ENCODE measurements around the gene CA5B. TPM values are rescaled to one million over a fixed set of nuclear protein-coding genes. Genes with fewer than 3 reads are reported as not detected.
"Not testable (repeated sequence)": the region's sequence is repeated elsewhere in the genome, so short reads cannot be mapped to it uniquely, and the experiment has no call there.

CA5B gene
- polyA plus RNA-seq, 1 donor from 2014 or later: 25.0 TPM

DNA sequence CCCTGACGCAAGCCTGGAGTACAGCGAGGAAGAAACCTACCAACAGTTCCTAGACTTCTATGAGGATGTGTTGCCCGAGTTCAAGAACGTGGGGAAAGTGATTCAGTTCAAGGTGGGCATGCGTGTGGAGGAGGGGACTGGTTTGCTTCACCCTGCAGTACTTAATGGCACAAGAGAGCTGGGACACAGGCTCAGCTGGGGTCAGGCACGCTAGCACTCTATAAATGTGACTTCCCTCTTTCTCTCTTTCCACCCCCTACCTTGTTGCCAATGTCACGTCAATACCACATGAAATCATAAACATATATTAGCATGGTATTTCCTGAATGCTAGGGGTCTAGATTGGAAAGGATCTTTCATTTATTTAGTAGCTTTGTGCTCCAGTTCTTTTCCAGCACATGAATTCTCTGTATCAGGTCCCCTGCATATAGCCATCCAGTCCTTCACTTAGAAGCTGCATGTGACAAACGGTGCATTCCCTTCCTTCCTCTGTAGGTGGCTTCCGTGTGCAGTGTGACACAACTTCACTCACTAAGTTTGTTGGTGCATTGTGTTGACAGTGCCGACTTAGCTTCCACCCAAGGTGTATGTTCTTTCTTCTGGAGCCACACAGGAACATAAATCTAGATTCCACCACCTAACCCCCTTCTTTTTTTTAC is 77.8 kb downstream of the CA5B start:
- peak overlapping the region in 1 of 3 donors; percentile 23 for H3K27ac Mint-ChIP-seq

DNA sequence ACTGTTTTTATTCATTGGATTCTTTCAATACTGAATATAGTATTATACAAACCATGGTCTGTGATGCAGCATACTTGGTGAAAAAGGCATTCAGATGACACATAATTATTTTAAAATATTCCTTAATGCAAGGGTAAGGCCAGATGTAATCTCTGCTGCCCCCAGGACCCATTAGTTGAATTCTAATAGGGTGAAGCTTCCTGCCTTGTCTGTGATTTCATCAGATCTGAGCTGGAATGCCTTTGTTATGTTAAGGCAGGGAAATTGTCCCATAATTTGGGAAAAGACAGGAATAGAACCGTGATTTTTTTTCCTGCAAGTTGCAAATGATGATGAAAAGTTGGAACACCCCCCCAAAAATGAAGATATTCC is 78.4 kb downstream of the CA5B start:
- Mint-ChIP-seq H3K27ac (peak overlapping the region in 2 of 3 donors; percentile 23 to 87), H3K9me3 (no peaks in the 10 kb centered on the region), H3K4me3 (no peak overlapping the region), H3K27me3 (no peaks in the 10 kb centered on the region), H3K36me3 (peaks cover 5% of the 10 kb centered on the region), H3K4me1 (no peaks in the 10 kb centered on the region)

More for the DNA sequence above, 77.8 kb downstream of the CA5B start:
- Mint-ChIP-seq H3K9me3 (no peaks in the 10 kb centered on the region), H3K4me1 (no peaks in the 10 kb centered on the region), H3K27me3 (no peaks in the 10 kb centered on the region), H3K4me3 (no peak overlapping the region), H3K36me3 (peaks cover 4% of the 10 kb centered on the region)

DNA sequence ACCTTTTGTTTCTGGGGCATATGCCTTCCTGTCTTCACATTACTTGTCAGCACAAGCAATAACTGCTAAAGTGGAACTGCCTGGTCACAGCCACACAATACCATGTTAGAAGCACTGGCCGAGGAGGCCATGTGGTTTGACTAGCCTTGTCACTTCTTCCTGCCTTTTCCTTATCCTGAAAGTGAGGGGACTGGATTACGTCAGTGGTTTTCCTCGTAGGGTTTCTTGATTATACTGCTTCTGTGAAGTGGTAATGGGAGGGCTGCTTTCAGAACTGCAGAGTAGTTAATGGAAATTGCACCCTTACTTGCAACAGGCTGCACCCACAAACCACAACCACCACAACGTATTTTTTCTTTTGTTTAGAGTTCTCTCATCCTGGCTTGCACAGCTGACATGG is 78.8 kb downstream of the CA5B start:
- Mint-ChIP-seq H3K4me1 (no peaks in the 10 kb centered on the region), H3K9me3 (no peaks in the 10 kb centered on the region), H3K4me3 (no peak overlapping the region), H3K36me3 (peaks cover 7% of the 10 kb centered on the region), H3K27me3 (no peaks in the 10 kb centered on the region), H3K27ac (peak overlapping the region in 1 of 3 donors; percentile 87)

DNA sequence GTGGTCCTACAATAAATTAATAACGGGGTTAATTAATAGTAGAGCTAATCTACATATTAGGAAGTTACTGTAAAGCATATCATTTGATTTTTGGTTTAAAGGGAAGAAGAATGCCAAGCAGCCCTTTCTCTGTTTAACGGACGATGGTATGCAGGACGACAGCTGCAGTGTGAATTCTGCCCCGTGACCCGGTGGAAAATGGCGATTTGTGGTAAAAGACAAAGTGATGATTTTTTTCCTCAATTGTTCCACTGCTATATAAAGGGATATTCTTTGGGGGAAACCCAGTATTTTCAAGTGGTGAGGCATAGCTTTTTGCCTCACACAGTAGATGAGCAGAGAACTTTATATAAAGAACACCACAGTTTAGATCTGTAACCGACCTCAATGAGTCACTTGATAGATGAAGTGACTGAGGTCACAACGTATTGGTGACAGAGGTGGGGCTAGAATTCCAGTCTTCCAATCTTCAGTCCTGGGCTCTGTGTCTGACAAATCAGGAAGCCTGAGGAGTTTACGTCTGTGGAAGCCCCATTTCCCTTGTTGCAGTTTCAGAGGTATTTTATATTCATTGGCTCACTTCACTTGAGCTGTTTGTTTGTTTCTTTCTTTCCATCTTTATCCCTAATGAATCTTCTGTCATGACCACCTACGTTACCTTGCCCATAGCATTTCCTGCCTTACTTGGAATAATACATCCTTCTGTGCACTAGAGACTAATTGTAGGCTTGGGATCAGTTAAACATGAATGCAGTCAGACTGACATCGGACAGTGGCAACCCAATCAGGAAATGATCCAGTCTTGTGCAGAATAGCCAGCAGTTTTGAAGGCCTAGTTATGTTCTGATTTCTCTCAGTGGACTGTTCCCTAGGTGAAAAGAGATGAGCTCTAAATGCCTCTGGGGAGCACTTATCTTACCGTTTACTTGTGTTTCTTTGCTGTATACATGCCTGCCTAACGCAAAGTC is 82.3 kb downstream of the CA5B start:
- peak overlapping the region in 1 of 3 donors; percentile 67 for H3K27ac Mint-ChIP-seq
- H3K4me1 Mint-ChIP-seq: peaks cover 0 to 3% (median 0%) of the 10 kb centered on the region in 3 donors
- H3K9me3 Mint-ChIP-seq: no peaks in the 10 kb centered on the region
- no peak overlapping the region for H3K4me3 Mint-ChIP-seq
- H3K36me3 Mint-ChIP-seq: peaks cover 7% of the 10 kb centered on the region
- no peaks in the 10 kb centered on the region for H3K27me3 Mint-ChIP-seq

DNA sequence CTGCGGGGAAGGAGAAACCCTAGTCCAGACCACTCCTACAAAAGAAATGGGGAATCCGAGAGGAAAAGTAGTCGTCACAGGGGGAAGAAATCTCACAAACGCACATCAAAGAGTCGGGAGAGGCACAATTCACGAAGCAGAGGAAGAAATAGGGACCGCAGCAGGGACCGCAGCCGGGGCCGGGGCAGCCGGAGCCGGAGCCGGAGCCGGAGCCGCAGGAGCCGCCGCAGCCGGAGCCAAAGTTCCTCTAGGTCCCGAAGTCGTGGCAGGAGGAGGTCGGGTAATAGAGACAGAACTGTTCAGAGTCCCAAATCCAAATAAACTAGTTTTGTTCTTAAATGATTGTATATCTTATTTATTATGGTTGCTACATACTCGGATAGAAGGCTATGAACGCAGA is 84.9 kb downstream of the CA5B start:
- no peaks in the 10 kb centered on the region for H3K9me3 Mint-ChIP-seq
- H3K4me3 Mint-ChIP-seq: no peak overlapping the region
- H3K27me3 Mint-ChIP-seq: no peaks in the 10 kb centered on the region
- peaks cover 7% of the 10 kb centered on the region for H3K36me3 Mint-ChIP-seq
- H3K27ac Mint-ChIP-seq: peak overlapping the region in 1 of 3 donors; percentile 31
- peaks cover 0 to 3% (median 0%) of the 10 kb centered on the region in 3 donors for H3K4me1 Mint-ChIP-seq

DNA sequence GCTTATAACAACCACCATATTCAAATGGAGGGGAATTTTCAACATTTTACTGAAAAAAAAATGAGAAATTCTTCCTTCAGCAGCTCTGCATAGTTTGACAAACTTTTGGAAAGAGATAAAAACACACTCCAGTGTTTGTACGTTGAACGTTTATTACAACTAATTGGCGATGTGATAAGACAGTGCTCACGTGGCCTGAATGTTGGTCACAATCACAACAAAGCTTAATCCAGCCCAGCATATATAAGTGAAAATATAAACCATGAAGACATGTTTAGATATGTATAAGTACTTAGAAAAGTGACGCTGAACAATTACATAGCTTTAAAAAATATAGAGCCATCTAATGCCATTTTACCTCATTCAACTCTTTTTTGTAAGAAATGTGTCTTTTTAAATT is 87.9 kb downstream of the CA5B start:
- H3K9me3 Mint-ChIP-seq: no peaks in the 10 kb centered on the region
- peaks cover 6% of the 10 kb centered on the region for H3K36me3 Mint-ChIP-seq
- peak overlapping the region in 2 of 3 donors; percentile 9 to 65 for H3K27ac Mint-ChIP-seq
- H3K27me3 Mint-ChIP-seq: no peaks in the 10 kb centered on the region
- H3K4me1 Mint-ChIP-seq: peaks cover 0 to 9% (median 5%) of the 10 kb centered on the region in 3 donors
- no peak overlapping the region for H3K4me3 Mint-ChIP-seq

DNA sequence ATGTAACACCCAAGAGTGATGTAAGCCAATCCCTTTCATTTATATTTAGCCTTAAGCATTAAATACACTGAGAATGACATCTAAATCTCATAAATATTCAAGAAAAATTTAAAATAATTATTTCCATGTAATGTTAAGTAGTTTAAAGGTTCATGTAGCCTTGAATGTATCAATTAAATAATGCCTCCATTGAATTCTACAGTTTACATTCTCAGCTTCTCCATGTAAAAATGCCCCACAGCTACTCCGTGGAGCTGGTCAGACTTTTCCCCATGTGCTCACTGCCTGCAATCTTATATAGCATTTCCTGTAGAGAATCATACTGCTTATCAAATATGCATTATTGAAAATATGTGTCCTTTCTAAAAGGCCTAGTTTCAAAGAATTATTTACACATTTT is 91.1 kb downstream of the CA5B start:
- Mint-ChIP-seq H3K36me3 (peaks cover 3% of the 10 kb centered on the region), H3K4me3 (no peak overlapping the region), H3K27ac (no peak overlapping the region)

DNA sequence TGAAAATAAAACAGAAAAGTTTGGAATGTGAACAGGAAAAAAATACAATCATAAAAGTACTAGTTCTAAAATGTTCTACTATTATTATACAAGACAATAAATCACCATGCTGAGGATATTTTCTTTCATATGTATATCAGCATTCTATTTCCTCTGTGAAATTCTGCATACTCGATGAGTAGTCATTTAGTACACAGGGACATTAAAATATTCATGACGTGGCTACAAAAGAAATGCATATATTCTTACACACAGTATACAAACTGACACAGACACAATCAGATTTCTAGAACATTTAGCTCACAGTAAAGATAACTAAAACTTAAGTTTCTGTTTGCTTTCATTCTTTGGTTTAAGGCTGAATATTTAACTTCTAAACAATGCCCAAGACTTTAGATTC is 93.3 kb downstream of the CA5B start:
- H3K9me3 Mint-ChIP-seq, H3K27me3 Mint-ChIP-seq, H3K36me3 Mint-ChIP-seq, H3K4me3 Mint-ChIP-seq: not testable (repeated sequence)
- Mint-ChIP-seq H3K4me1 (peaks cover 3 to 13% (median 11%) of the 10 kb centered on the region in 3 donors), H3K27ac (peak overlapping the region in 1 of 3 donors; percentile 23)

More for the DNA sequence above, 91.1 kb downstream of the CA5B start:
- no peaks in the 10 kb centered on the region for H3K27me3 Mint-ChIP-seq
- H3K9me3 Mint-ChIP-seq: no peaks in the 10 kb centered on the region
- peaks cover 3 to 11% (median 11%) of the 10 kb centered on the region in 3 donors for H3K4me1 Mint-ChIP-seq

DNA sequence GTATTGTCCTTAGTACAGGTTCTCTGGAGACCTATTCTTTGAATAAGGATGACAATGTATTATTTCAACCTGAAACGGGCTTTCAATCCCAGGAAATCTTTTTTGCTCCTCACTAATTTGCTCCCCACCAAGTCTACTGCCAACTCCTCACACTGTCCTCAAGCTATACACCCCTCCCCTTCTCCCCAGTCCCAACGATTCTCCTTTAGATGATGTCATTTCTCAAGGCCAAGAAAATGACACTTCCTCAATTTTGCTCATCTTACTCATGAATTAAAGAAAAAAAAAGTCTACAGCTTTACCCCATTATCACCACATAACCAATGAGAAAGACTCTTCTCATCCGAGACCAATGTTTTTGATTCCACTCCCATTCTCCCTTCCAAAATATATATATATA is 96.0 kb downstream of the CA5B start:
- Mint-ChIP-seq H3K4me1 (peaks cover 3 to 13% (median 11%) of the 10 kb centered on the region in 3 donors), H3K4me3 (peak overlapping the region in 1 of 4 donors; percentile 1), H3K9me3 (no peaks in the 10 kb centered on the region), H3K27me3 (no peaks in the 10 kb centered on the region), H3K36me3 (peaks cover 7% of the 10 kb centered on the region), H3K27ac (peak overlapping the region in 1 of 3 donors; percentile 53)

DNA sequence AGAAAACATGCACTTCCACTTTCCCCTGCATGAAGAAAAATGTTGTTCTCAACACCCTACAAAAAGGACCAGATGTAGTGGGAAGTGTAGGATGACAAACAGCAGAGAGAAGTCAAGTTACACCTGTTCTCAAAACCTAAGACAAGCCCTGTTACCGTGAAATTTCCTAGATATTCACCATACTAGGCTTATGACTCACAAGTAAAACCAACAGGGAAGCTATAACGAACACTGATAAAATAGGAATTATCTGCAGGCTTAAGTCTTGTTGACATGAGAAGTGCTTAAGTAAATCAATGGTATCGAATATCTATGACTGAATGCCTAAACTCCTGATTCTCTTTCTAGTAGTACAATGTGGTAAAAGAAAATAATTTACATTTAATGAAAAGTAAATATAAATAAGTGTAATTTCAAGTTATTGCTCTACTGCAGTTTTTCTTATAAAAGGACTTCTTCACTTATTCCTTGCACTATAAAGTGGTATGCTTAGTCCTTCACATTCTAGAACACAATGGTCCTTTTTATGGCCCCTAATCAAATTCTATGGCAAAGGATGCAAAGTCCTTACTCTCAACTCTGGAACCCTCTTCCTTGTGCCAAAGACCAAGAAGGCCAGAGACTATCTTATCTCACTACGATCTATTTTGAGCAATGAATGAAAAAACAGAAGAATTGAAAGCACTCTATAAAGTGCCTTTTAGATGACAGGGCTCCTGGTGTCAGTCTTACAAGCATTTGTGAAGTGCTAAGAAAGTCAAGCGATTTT is 96.9 kb downstream of the CA5B start:
- Mint-ChIP-seq H3K9me3 (no peaks in the 10 kb centered on the region), H3K36me3 (peaks cover 7% of the 10 kb centered on the region), H3K4me1 (peaks cover 3 to 8% (median 6%) of the 10 kb centered on the region in 3 donors), H3K27me3 (no peaks in the 10 kb centered on the region), H3K27ac (no peak overlapping the region), H3K4me3 (no peak overlapping the region)

Other genes with a start within 250 kb of the CA5B start
- not detected for gene PIR, start 244.9 kb upstream of the CA5B start, polyA plus RNA-seq
- not detected for gene BMX, start 237.5 kb upstream of the CA5B start, polyA plus RNA-seq
- gene ACE2, start 137.3 kb upstream of the CA5B start, polyA plus RNA-seq: not detected
- not detected for gene CLTRN, start 73.5 kb upstream of the CA5B start, polyA plus RNA-seq
- 43.8 TPM for gene ZRSR2, start 52.2 kb downstream of the CA5B start, polyA plus RNA-seq
- gene AP1S2, start 116.5 kb downstream of the CA5B start, polyA plus RNA-seq: 80.7 TPM

All from IgD-negative memory B cell (primary cell).